NCI-H187 treated with DMSO at 0.1 percent for 48 hours (cell line): ENCODE results near the gene CLNK.

Source experiments
- DNase-seq: peaks from one replicate; lab custom pipeline; 2025; lab: John Stamatoyannopoulos, UW

CLNK gene

DNA sequence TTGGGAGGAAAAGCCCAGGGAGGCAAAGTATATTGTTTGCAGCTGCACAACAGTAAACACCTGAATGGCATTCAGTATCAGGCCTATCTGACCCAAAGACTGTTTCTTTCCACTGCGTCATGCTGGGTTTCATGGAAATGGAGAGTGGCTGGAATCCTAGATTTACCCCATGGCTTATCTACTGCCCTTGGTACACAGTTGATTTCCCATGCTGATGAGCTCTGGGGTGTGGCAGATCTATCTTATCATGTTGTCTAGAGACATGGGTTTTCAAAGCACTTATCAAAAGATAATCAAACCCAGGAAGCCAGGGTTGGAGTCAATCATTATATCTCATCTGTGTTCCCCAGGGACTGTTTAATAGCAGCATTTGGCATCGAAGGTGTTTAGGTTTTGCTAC lies 72.1 kb downstream of the CLNK start:
- no peak for DNase-seq

DNA sequence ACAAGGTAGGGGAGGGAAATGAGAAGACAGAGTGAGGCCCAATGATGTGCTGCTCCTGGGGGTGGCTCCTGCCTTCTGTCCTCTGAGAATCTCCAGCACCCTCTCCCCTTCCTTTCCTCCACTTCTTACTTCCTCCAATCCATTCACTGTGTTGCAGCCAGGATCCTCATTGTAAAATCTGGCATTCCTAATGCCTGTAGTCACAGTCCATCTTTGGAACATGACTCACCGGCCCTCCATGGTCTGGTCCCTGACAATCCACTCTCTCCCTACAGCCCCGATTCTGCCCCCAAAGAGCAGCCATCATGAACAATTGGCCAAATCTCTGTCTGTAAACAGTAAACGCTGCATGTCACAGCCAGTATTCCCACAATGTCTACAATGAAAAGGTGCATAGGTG lies 72.9 kb downstream of the CLNK start:
- no peak for DNase-seq

DNA sequence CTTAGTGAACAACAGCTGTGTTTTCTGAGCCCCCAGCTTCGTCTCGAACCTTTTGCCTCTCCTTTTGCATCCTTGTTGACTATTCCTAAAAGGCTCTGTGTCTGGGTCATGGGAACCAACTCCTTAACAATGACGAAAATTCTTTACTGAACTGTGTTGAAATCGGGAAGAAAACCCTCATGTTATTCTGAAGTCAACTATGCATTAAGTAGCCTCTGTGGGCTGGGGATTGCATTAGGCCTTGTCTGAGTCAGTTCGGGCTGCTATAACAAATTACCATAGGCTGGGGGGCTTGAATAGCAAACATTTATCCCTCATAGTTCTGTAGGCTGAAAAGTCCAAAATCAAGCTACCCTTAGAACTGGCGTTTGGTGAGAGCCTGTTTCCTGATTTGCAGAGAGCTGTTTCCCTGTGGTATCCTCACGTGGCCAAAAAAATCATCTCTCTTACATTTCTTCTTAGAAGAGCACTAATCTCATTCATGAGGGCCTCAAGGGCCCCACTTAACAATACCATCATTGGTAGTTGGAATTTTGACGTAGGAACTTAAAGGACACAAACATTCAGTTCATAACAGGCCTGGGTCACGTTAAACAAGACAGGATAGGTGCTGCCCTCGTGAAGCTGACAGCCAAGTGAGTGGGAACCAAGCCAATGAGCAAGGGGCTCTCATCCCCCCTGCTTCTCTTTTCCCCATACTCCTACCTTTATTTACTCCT lies 75.9 kb downstream of the CLNK start:
- DNase-seq: no peak

DNA sequence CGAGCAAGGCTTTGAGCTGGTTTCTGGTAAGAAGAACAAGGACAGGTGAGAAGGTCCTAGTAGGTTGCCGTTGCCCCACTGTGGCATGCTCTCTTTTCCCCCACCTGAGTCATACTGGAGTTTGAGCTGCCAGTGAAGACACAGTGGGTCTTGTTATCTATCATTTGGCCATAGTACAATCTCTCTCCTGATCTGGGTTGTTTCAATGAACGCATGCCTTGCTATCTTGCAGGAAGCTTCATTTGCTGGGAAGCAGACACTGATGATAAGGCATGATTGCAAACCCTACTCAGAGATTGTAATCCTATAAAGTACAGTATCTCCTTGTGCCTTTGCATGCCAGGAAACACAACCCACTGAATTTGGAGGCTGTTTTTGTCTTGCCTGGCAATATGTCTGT lies 77.4 kb downstream of the CLNK start:
- no peak for DNase-seq

- DNase-seq: no peak
Observed at GRCh38 chr4:10606483-10607155, 77.9 kb downstream of the CLNK start.

DNA sequence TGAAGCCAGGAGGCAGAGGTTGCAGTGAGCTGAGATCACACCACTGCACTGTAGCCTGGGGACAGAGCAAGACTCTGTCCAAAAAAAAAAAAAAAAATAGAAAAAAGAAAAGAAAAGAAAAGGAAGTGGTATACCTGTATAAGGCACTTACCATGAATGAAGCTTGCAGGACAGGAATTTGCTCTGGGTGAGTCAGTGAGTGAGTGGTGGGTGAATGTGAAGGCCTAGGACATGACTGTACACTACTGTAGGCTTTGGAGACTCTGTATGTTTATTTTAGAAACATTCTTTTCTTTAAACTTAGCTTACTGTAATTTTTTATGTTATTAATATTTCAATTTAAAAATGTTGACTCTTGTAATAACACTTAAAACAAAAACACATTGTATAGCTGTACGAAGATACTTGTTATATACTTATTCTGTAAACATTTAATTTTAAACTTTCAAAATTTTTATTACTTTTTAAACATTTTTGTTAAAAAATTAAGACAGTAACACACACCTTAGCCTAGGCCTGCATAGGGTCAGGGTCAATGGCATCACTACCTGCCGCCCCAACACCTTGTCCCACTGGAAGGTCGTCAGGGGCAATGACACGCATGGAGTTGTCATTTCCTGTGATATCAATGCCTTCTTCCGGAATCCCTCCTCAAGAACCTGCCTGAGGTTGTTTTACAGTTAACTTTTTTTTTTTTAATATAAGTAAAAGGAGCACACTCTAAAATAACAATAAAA lies 78.7 kb downstream of the CLNK start:
- no peak for DNase-seq

DNA sequence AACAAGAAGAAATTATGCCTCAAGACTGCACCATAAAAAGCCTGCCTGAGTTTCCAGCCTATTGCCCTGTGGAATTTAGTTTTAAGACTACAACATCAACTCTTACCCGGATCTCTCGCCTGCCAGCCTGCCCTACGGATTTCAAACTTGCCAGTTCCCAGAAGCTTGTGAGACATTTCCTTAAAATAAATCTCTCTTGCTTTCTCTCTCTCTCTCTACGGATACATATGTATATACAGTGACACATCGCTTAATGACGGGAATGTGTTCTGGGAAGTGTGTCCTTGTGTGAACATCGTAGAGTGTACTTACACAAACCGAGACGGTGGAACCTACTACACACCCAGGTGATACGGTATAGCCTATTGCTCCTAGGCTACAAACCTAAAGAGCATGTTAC lies 79.5 kb downstream of the CLNK start:
- no peak for DNase-seq

- no peak for DNase-seq
Observed at GRCh38 chr4:10599574-10599973, 85.0 kb downstream of the CLNK start.

DNA sequence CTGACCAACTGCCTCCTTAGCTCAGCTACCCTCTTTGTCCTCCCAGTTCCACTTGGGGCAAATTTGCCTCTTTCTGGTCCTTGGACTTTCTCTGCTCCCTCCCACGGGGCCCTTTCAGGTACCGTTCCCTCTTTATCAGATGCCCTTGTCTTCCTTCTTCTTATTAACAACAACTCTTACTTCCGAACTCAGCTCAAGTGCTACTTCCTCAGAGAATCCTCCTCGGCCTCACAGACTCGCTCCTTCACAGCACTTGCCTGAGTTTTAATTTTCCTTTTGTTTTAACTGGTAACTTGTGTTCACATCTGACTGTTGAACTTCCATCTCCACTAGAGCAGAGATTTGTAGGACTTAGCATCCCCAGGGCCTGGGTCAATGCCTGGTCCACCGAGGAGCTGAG lies 85.7 kb downstream of the CLNK start:
- no peak for DNase-seq

DNA sequence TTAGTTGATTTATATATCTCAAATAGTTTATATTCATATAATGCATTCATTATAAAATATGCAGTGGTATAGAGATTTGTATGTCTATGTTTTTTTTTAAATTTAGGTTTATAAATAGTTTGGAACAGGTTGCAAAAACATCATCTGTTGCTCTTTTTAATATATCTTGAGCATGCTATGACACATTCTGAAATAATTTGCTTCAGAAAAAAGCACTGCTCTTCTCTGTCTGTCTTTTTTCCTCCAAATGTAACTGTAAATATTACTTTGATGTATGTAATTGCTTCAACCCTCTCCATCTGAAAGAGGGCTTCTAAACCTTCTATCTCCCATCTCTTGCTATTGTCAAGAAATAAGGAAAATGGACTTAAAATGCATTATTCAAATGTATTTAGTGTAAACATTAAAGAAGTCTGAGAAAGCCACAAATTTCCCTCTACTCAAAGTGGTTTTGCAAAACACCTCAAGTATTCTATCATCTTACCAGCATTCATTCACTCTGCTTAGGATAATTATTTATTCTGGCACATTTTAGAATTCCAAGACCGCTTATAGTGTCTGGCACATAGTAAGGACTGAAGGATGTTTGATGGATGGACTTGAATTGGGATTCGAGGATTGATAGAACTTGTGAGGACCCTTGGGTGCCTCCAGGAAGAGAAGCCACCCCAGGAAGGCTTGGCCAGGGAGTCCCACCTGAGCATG lies 87.8 kb downstream of the CLNK start:
- no peak for DNase-seq

GRCh38 chr4:10593130-10593529 lies 91.4 kb downstream of the CLNK start:
- no peak for DNase-seq

GRCh38 chr4:10590896-10591295 lies 93.7 kb downstream of the CLNK start:
- DNase-seq: no peak

GRCh38 chr4:10589799-10590198 lies 94.8 kb downstream of the CLNK start:
- DNase-seq: no peak

GRCh38 chr4:10589321-10589720 lies 95.2 kb downstream of the CLNK start:
- DNase-seq: no peak

GRCh38 chr4:10587697-10588096 lies 96.9 kb downstream of the CLNK start:
- no peak for DNase-seq

DNA sequence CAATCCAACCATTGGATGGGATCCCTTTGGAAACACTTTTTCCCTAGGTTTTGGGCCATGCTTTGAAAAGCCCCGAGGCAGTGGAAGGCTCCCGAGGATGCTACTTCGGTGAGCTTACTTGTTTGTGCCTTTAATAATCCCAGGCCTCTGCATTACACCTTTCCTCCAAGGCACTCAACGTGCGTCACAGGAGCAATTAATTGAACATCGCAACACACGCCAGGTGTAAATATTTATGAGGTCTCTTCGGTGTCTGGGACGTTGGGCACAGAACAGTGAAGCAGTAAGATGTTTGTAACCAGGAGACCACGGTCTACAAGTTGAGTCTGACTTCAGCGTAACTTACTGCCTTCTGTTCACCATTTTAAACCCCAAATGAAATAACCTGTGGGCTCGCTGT lies 97.3 kb downstream of the CLNK start:
- no peak for DNase-seq

DNA sequence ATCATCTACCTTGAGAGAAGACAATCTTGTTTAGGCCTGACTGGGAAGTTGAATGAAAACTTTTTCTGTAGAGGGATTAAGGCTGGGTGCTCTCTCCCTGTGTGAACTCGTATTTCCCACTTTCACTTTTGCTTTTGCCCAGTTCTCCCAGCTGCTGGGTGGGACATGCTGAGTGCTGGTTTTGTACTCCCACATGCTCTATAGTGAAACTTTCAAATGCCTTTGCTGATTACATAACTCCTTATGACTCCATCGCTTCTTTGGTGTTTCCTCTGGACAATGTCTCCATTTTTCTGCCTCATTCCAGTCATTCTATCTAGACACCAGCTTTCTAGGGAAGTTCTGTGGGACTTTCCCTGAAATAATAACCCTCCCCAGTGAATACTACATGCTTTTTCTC lies 100.5 kb downstream of the CLNK start:
- DNase-seq: no peak

GRCh38 chr4:10582951-10583350 lies 101.6 kb downstream of the CLNK start:
- DNase-seq: no peak

DNA sequence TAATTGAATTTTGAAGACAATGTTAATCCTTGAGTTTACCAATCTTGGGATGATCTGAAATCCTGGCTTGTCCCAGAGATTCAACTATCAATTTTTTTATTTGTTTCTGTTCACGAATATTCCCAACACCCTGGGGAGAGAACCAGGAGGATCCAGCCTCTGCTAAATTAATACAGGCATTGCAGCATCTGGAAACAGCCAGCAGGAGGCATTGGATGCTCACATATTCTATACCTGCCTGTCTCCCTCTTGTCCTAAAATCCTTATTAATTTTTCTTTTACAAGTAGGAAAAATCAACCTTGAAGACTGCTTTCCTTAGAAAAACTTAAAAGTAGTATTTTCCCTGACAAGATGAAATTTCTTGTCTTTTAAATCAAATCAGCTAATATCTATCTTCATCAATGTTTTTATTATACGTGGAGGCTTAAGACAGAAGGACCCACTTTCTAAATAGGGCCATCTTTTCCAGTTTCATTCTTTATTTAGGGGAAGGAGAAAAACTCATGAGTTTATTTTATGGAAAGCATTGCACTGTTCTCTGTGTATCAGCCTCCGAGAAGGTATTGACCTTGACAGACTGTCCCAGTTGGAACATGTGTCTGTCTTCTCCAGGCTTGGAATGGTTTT lies 102.4 kb downstream of the CLNK start:
- peak; percentile 30 for DNase-seq

- no peak for DNase-seq
Observed at GRCh38 chr4:10581022-10581421, 103.5 kb downstream of the CLNK start.

DNA sequence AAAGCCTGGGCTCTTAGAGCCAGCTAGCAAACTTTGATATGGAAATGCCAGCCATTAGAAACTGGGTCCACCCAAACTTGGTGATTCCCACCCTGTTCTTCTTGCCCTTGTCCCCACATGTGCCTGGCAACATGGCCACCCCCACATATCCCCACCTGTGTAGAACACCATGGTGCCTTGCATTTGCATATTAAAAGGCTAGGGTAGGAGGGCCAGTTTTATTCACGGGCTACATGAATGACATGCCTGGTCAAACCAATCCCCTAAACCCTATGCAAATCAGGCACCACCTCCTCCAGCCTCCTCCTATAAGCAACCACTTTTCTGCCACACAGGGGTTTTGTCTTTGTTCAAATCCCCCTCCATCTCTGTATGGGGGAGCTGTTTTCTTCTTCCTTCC lies 104.9 kb downstream of the CLNK start:
- DNase-seq: no peak
